MCF 10A (cell line): ENCODE data around the gene CTSO. TPM values are rescaled to one million over a fixed set of nuclear protein-coding genes. Genes with fewer than 3 reads are reported as not detected.

ENCODE experiments used
- BruUV-seq: library from RNA; stranded (reverse); fragments of 400-500 nt; replicated peaks from 2 replicates; lab custom pipeline; 2021; lab: Mats Ljungman, UMichigan
- CTCF ChIA-PET: fragments of 300-600 bp; sonication (Branson Sonifier 250); formaldehyde crosslinking; extraction: SDS; loops from one replicate; lab custom pipeline; 2021; ENCODE audit warnings: antibody characterized with exemption, inconsistent platforms; lab: Yijun Ruan, JAX
- POLR2A ChIA-PET: fragments of 300-600, 350-650 bp; sonication (Branson Sonifier 250); formaldehyde crosslinking; extraction: SDS; loops from one replicate; lab custom pipeline; 2020; ENCODE audit warnings: antibody characterized with exemption, inconsistent platforms; lab: Yijun Ruan, JAX
- DNase-seq: peaks from one replicate; pipeline ENCODE4 v3.0.0-alpha.2; 2018; ENCODE audit not compliant: unreplicated experiment
- H3K27ac Mint-ChIP-seq: one replicate; pipeline ENCODE4 v1.8.0; 2022; ENCODE audit warnings: mild to moderate bottlenecking, low read depth, mixed read lengths; ENCODE audit not compliant: unreplicated experiment
- H3K27me3 Mint-ChIP-seq: one replicate; pipeline ENCODE4 v1.8.0; 2022; ENCODE audit warnings: mixed read lengths; ENCODE audit not compliant: insufficient read depth, unreplicated experiment
- H3K36me3 Mint-ChIP-seq: one replicate; pipeline ENCODE4 v1.8.0; 2022; ENCODE audit warnings: mild to moderate bottlenecking, moderate library complexity, mixed read lengths; ENCODE audit not compliant: insufficient read depth, unreplicated experiment
- H3K4me1 Mint-ChIP-seq: one replicate; pipeline ENCODE4 v1.8.0; 2022; ENCODE audit warnings: mixed read lengths; ENCODE audit not compliant: insufficient read depth, unreplicated experiment
- H3K4me3 Mint-ChIP-seq: one replicate; pipeline ENCODE4 v1.8.0; 2022; ENCODE audit warnings: mild to moderate bottlenecking, moderate library complexity, mixed read lengths; ENCODE audit not compliant: unreplicated experiment
- H3K9me3 Mint-ChIP-seq: one replicate; pipeline ENCODE4 v1.8.0; 2022; ENCODE audit warnings: mixed read lengths; ENCODE audit not compliant: unreplicated experiment
- intact Hi-C: fragments of 100-400 bp; cut with micrococcal nuclease; formaldehyde crosslinking; loops from 2 replicates; pipeline ENCODE4 v1.14.1; 2022
- total RNA-seq: library from RNA; stranded (reverse); gene quantifications from 2 replicates; pipeline ENCODE4 v1.2.3, GENCODE V29; 2022
- TF ChIP-seq, protein P1 (sequence below): fragments of 200-600 bp; IDR thresholded peaks from one replicate; pipeline ENCODE4 v1.8.0; 2022; ENCODE audit warnings: antibody characterized with exemption, mild to moderate bottlenecking; ENCODE audit not compliant: unreplicated experiment

CTSO gene
- total RNA-seq, 1 experiment from 2014 or later: 2.3 TPM

DNA sequence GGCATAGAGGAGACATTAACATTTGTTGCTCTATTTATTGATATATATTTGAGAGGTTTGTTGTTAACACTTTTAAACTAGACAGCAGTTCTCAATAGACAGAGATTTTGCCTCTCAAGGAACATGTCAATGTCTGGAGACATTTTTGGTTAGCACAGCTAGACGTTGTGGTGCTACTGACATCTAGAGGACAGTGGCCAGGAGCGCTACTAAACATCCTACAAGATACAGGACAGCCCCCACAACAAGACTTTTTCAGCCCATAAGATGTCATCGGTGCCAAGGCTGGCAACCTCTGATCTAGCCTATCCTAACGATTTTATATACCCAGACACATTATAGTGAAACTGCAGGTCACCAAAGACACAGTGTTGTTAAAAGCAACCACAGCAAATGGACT is 18.4 kb upstream of the CTSO start:
- DNase-seq: peak; percentile 18
- Mint-ChIP-seq H3K27me3 (no peaks in the 10 kb centered on the region), H3K9me3 (no peaks in the 10 kb centered on the region), H3K27ac (no peak overlapping the region), H3K36me3 (no peaks in the 10 kb centered on the region), H3K4me3 (no peak overlapping the region), H3K4me1 (no peaks in the 10 kb centered on the region)
- intact Hi-C loops: no loop called here
- ChIA-PET CTCF (interaction anchor here (0.6 to 0.8 kb wide), 2 partner anchors 177 to 1222 kb away, joined by 3 to 5 read pairs; no protein-coding TSS in a partner anchor), POLR2A (no interaction called here)
- TF ChIP-seq, protein P1, sequence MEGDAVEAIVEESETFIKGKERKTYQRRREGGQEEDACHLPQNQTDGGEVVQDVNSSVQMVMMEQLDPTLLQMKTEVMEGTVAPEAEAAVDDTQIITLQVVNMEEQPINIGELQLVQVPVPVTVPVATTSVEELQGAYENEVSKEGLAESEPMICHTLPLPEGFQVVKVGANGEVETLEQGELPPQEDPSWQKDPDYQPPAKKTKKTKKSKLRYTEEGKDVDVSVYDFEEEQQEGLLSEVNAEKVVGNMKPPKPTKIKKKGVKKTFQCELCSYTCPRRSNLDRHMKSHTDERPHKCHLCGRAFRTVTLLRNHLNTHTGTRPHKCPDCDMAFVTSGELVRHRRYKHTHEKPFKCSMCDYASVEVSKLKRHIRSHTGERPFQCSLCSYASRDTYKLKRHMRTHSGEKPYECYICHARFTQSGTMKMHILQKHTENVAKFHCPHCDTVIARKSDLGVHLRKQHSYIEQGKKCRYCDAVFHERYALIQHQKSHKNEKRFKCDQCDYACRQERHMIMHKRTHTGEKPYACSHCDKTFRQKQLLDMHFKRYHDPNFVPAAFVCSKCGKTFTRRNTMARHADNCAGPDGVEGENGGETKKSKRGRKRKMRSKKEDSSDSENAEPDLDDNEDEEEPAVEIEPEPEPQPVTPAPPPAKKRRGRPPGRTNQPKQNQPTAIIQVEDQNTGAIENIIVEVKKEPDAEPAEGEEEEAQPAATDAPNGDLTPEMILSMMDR: no peak
- BruUV-seq: no TSS peak

DNA sequence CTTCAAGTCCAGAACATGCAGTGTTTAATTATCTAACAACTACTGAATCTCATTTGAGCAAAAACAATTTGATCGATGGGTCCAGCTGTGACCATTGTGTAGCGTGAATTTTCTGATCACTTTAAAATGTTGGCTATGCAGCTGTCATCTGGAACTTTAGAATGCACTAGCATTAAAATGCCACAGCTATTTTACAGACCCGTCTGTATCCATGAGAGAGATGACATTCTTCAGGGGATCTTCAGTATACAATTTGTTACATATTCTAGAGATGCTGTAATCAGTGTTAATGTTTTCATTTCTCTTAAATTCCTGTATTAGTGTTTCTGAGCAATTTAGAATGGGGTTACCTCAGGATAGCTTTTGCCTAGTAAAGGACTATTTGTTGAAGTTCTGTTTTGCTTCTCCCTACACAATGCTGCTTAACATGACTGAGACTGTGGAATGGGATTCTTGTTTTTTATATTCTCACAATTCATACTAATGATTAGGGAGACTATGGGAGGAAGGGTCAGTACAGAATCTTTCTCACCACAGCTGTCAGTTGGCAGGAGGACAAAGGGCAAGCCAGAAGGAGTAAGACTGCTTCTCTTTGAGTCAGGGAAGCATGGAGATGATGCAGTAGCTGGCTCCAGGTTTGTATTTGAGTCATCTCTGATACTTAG is 13.2 kb upstream of the CTSO start:
- H3K27me3 Mint-ChIP-seq: no peaks in the 10 kb centered on the region
- ChIA-PET POLR2A (interaction anchor here (1.2 kb wide), 1 partner anchor 144 kb away, joined by 4 read pairs; no protein-coding TSS in a partner anchor), CTCF (interaction anchor here (0.6 kb wide), 1 partner anchor 203 kb away, joined by 3 read pairs; no protein-coding TSS in a partner anchor)
- TF ChIP-seq, protein P1: no peak
- no peak for DNase-seq
- no peak overlapping the region for H3K27ac Mint-ChIP-seq
- no TSS peak for BruUV-seq
- no peaks in the 10 kb centered on the region for H3K36me3 Mint-ChIP-seq
- intact Hi-C loops: no loop called here
- no peak overlapping the region for H3K4me3 Mint-ChIP-seq
- H3K4me1 Mint-ChIP-seq: no peaks in the 10 kb centered on the region
- no peaks in the 10 kb centered on the region for H3K9me3 Mint-ChIP-seq

DNA sequence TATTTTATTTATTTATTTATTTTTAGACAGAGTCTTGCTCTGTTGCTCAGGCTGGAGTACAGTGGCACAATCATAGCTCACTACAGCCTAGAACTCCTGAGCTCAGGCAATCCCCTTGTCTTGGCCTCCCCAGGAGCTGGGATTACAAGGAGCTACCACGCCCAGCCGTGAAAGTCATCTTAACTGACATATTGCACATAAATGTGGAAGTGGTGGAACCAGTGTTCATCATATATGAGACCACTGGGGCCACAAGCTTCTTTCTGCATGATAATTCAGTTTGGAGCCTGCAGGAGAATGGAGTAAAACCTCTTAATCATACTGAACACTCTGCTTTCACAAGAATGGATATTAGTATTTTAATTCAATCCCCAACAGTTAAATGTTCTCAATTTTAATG is 12.5 kb upstream of the CTSO start:
- ChIA-PET POLR2A (no interaction called here), CTCF (interaction anchor here (0.6 kb wide), 1 partner anchor 204 kb away, joined by 3 read pairs; no protein-coding TSS in a partner anchor)
- intact Hi-C loops: no loop called here
- Mint-ChIP-seq H3K27ac (no peak overlapping the region), H3K27me3 (no peaks in the 10 kb centered on the region), H3K4me1 (no peaks in the 10 kb centered on the region), H3K9me3 (no peaks in the 10 kb centered on the region), H3K36me3 (no peaks in the 10 kb centered on the region), H3K4me3 (no peak overlapping the region)
- BruUV-seq: no TSS peak
- TF ChIP-seq, protein P1: no peak
- DNase-seq: no peak

DNA sequence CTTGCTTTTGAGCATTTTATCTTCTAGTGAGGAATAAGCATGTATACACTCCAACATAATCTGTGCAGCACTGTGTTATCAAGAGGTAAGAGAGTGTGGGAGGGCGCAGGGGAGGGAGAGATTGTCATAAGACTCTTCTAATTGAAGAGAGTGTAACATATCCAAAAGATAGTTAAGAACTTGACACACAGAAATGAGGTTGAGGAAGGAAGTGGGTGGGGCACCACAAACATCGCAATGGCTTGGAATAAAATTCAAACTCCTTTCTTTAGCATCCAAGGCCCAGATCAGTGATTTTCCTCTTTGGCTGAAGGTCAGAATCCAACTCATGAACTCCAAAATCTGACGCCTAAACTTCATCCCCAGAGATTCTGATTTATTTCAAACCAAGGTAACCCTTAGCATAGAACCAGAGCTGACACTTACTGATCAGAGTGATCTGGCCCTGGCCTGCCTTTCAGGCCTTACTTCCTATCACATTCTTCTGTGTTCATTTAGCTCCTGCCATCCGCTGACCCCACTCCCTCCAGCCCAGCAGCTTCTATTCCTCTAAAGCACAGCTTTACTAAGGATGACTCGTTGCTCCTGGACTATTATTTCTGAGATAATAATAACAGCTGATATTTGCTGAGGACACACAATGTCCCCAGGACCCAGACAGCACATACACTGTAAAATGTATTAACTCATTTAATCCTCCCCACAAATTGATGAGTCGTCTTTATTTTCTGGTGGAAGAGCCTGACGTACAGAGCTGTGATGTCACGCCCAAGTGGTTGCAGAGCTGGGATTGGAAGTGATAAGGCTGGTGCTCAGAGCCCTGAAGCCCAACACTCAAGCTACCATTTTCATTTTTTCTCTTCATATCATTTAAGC is 10.6 kb upstream of the CTSO start:
- no peak for DNase-seq
- ChIA-PET POLR2A (no interaction called here), CTCF (interaction anchor here (0.6 to 0.9 kb wide), 3 partner anchors 11 to 329 kb away, joined by 3 read pairs; no protein-coding TSS in a partner anchor)
- TF ChIP-seq, protein P1: no peak
- no peak overlapping the region for H3K4me3 Mint-ChIP-seq
- intact Hi-C loops: no loop called here
- no peaks in the 10 kb centered on the region for H3K27me3 Mint-ChIP-seq
- no TSS peak for BruUV-seq
- no peaks in the 10 kb centered on the region for H3K36me3 Mint-ChIP-seq
- H3K4me1 Mint-ChIP-seq: no peaks in the 10 kb centered on the region
- no peaks in the 10 kb centered on the region for H3K9me3 Mint-ChIP-seq
- H3K27ac Mint-ChIP-seq: no peak overlapping the region
